ENCODE data around the gene OR6C75. TPM values are rescaled to one million over a fixed set of nuclear protein-coding genes. Genes with fewer than 3 reads are reported as not detected.
"Not testable (repeated sequence)": the region's sequence is repeated elsewhere in the genome, so short reads cannot be mapped to it uniquely, and the experiment has no call there.

The OR6C75 gene
- total and polyA plus RNA-seq, 2 donors (not counting 3 experiments of a cell fraction or from before 2014, with no cell fraction given), result not detected

- H3K27ac ChIP-seq (ENCODE audit: insufficient read depth, low read depth, low read length); H3K9me1 ChIP-seq (replicated peaks; ENCODE audit: control insufficient read depth, extremely low read depth, insufficient read depth, low read length); BruUV-seq (replicated peaks); H3K4me2 ChIP-seq (ENCODE audit: insufficient read depth, low read length); H3K79me2 ChIP-seq (ENCODE audit: control insufficient read depth, insufficient read depth, low read length); POLR2A ChIA-PET; H3K36me3 ChIP-seq (ENCODE audit: control insufficient read depth in 2 of 2, extremely low read depth in 1 of 2, insufficient read depth in 2 of 2, low read length in 2 of 2); FAIRE-seq; H3K9ac ChIP-seq (replicated peaks; ENCODE audit: extremely low read depth, insufficient read depth, low read length); H3K9me3 ChIP-seq (replicated peaks; ENCODE audit: control insufficient read depth, insufficient read depth, low read length); CTCF ChIA-PET; H4K20me1 ChIP-seq (replicated peaks; ENCODE audit: control insufficient read depth, extremely low read depth, insufficient read depth, low read length); H3K4me1 ChIP-seq (ENCODE audit: control insufficient read depth, extremely low read depth, insufficient read depth, low read length); H2AFZ ChIP-seq (ENCODE audit: low read depth, low read length); intact Hi-C loops (cut with micrococcal nuclease); dilution Hi-C loops (cut with MboI; ENCODE audit: extremely low pct_ligation_motif_present, low sequenced_read_pairs); H3K27me3 ChIP-seq (ENCODE audit: control insufficient read depth in 2 of 2, insufficient read depth in 2 of 2, low read length in 2 of 2); H3K4me3 ChIP-seq (replicated peaks in 1 of 3; ENCODE audit: insufficient read depth in 1 of 3, low read depth in 1 of 3, low read length in 3 of 3); DNase-seq (ENCODE audit: low read depth, low spot score): not testable (repeated sequence)
Measured at GRCh38 chr12:55414889-55415288, 52.1 kb downstream of the OR6C75 start.

GRCh38 chr12:55416961-55417360, 54.2 kb downstream of the OR6C75 start:
- H2AFZ ChIP-seq (ENCODE audit: low read depth, low read length), result no peak overlapping the region
- ChIA-PET CTCF (no interaction called here), POLR2A (no interaction called here)
- H3K79me2 ChIP-seq (ENCODE audit: control insufficient read depth, insufficient read depth, low read length), result no peaks in the 10 kb centered on the region
- DNase-seq (ENCODE audit: low read depth, low spot score) (no peak), FAIRE-seq (no peak)
- no peak overlapping the region for H3K4me3 ChIP-seq (replicated peaks in 1 of 3; ENCODE audit: insufficient read depth in 1 of 3, low read depth in 1 of 3, low read length in 3 of 3)
- H3K9me3 ChIP-seq (replicated peaks; ENCODE audit: control insufficient read depth, insufficient read depth, low read length), result no peaks in the 10 kb centered on the region
- no peak overlapping the region for H3K4me2 ChIP-seq (ENCODE audit: insufficient read depth, low read length)
- intact Hi-C loops (cut with micrococcal nuclease), result no loop called here
- H3K27ac ChIP-seq (ENCODE audit: insufficient read depth, low read depth, low read length), result no peak overlapping the region
- no peak for TF ChIP-seq POLR2A (IDR thresholded peaks at IDR 0.05; ENCODE audit: low read depth, low read length)
- no peak for TF ChIP-seq JUN (IDR thresholded peaks at IDR 0.05; ENCODE audit: borderline replicate concordance, insufficient read depth, insufficient read length, low read depth)
- no peak for TF ChIP-seq POLR2AphosphoS5 (IDR thresholded peaks at IDR 0.05; ENCODE audit: insufficient read depth, low read depth, low read length)
- TF ChIP-seq, protein P1, sequence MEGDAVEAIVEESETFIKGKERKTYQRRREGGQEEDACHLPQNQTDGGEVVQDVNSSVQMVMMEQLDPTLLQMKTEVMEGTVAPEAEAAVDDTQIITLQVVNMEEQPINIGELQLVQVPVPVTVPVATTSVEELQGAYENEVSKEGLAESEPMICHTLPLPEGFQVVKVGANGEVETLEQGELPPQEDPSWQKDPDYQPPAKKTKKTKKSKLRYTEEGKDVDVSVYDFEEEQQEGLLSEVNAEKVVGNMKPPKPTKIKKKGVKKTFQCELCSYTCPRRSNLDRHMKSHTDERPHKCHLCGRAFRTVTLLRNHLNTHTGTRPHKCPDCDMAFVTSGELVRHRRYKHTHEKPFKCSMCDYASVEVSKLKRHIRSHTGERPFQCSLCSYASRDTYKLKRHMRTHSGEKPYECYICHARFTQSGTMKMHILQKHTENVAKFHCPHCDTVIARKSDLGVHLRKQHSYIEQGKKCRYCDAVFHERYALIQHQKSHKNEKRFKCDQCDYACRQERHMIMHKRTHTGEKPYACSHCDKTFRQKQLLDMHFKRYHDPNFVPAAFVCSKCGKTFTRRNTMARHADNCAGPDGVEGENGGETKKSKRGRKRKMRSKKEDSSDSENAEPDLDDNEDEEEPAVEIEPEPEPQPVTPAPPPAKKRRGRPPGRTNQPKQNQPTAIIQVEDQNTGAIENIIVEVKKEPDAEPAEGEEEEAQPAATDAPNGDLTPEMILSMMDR (IDR thresholded peaks at IDR 0.05; ENCODE audit: extremely low read depth in 1 of 2, insufficient read depth in 1 of 2, low read depth in 1 of 2, low read length in 2 of 2), result no peak
- TF ChIP-seq, protein P2, sequence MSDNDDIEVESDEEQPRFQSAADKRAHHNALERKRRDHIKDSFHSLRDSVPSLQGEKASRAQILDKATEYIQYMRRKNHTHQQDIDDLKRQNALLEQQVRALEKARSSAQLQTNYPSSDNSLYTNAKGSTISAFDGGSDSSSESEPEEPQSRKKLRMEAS (IDR thresholded peaks at IDR 0.05; ENCODE audit: insufficient read depth, insufficient read length), result no peak
- TF ChIP-seq EZH2 (IDR thresholded peaks at IDR 0.05; ENCODE audit: borderline replicate concordance, low read depth, low read length, severe bottlenecking), result no peak
- no peak for TF ChIP-seq MYC (IDR thresholded peaks at IDR 0.05; ENCODE audit: low read depth, low read length)
- no peak for TF ChIP-seq GATA2 (IDR thresholded peaks at IDR 0.05; ENCODE audit: insufficient read depth, insufficient read length, low read depth, low read length)
- TF ChIP-seq FOS (IDR thresholded peaks at IDR 0.05; ENCODE audit: borderline replicate concordance, insufficient read depth, low read length), result no peak
- no peaks in the 10 kb centered on the region for H3K4me1 ChIP-seq (ENCODE audit: control insufficient read depth, extremely low read depth, insufficient read depth, low read length)
- no peaks in the 10 kb centered on the region for H4K20me1 ChIP-seq (replicated peaks; ENCODE audit: control insufficient read depth, extremely low read depth, insufficient read depth, low read length)
- no peak overlapping the region for H3K9ac ChIP-seq (replicated peaks; ENCODE audit: extremely low read depth, insufficient read depth, low read length)
- no peaks in the 10 kb centered on the region for H3K36me3 ChIP-seq (ENCODE audit: control insufficient read depth in 2 of 2, extremely low read depth in 1 of 2, insufficient read depth in 2 of 2, low read length in 2 of 2)
- dilution Hi-C loops (cut with MboI; ENCODE audit: extremely low pct_ligation_motif_present, low sequenced_read_pairs), result no loop called here
- no TSS peak for BruUV-seq (replicated peaks)
- H3K27me3 ChIP-seq (ENCODE audit: control insufficient read depth in 2 of 2, insufficient read depth in 2 of 2, low read length in 2 of 2), result peaks cover 0 to 2% of the 10 kb centered on the region in 2 experiments
- H3K9me1 ChIP-seq (replicated peaks; ENCODE audit: control insufficient read depth, extremely low read depth, insufficient read depth, low read length), result no peaks in the 10 kb centered on the region
